Vagina (tissue), 2 donors: ENCODE results near the gene CSTA.

Experiments used
- CTCF ChIP-seq, 3 experiments: fragments of 450-650 bp in 2 of 3; fragments of 200-600 bp in 1 of 3; sonication (generic) in 1 of 3; IDR thresholded peaks; one replicate each; pipeline ENCODE4 v1.5.1; 2017 to 2019; ENCODE audit warnings: antibody characterized with exemption in 3 of 3, mild to moderate bottlenecking in 2 of 3, moderate library complexity in 2 of 3
- POLR2A ChIP-seq, 2 donors: fragments of 450-650 bp; IDR thresholded peaks; one replicate each; pipeline ENCODE4 v1.6.1; 2017; ENCODE audit warnings: antibody characterized with exemption in 2 of 2, mild to moderate bottlenecking in 2 of 2, moderate library complexity in 2 of 2

GRCh38 chr3:122382888-122383666 is 58.0 kb downstream of the CSTA start, which contains the start of gene MIX23:
- TF ChIP-seq CTCF (IDR thresholded peaks at IDR 0.05) (no peak), POLR2A (IDR thresholded peaks at IDR 0.05) (peak in 1 of 2 donors; percentile 12)
